ENCODE data around the gene DENND5B. TPM values are rescaled to one million over a fixed set of nuclear protein-coding genes. Genes with fewer than 3 reads are reported as not detected.
"Not testable (repeated sequence)": the region's sequence is repeated elsewhere in the genome, so short reads cannot be mapped to it uniquely, and the experiment has no call there.

The DENND5B gene
- total RNA-seq, 4 donors from 2014 or later, result 4.6 to 6.4 (median 5.4) TPM

GRCh38 chr12:31506515-31507306, 84.2 kb downstream of the DENND5B start:
- DNase-seq (ENCODE audit: low spot score in 2 of 2), result no peak
- TF ChIP-seq POLR2A (IDR thresholded peaks at IDR 0.05) (no peak), CTCF (IDR thresholded peaks at IDR 0.05) (no peak)
- intact Hi-C loops (cut with DNase I; ENCODE audit: low total_unique reads), result no loop called here
- no peak overlapping the region for H3K4me3 ChIP-seq (ENCODE audit: low read depth, poor library complexity, severe bottlenecking)
- WGBS, 2 donors, result 90 to 91% methylated on average over 9 of the region's 9 CpGs

GRCh38 chr12:31504625-31505222, 86.2 kb downstream of the DENND5B start:
- WGBS, 2 donors, result 93% methylated on average over 7 of the region's 7 CpGs
- DNase-seq (ENCODE audit: low spot score in 2 of 2), result no peak
- no peak overlapping the region for H3K4me3 ChIP-seq (ENCODE audit: low read depth, poor library complexity, severe bottlenecking)
- TF ChIP-seq CTCF (IDR thresholded peaks at IDR 0.05) (no peak), POLR2A (IDR thresholded peaks at IDR 0.05) (no peak)
- intact Hi-C loops (cut with DNase I; ENCODE audit: low total_unique reads), result no loop called here

- DNase-seq (ENCODE audit: low spot score in 2 of 2); H3K4me3 ChIP-seq (ENCODE audit: low read depth, poor library complexity, severe bottlenecking); intact Hi-C loops (cut with DNase I; ENCODE audit: low total_unique reads): not testable (repeated sequence)
- WGBS, 2 donors, result 91 to 95% methylated on average over 3 of the region's 3 CpGs
Measured at GRCh38 chr12:31501014-31501413, 89.9 kb downstream of the DENND5B start.

GRCh38 chr12:31499567-31499966, 91.4 kb downstream of the DENND5B start:
- intact Hi-C loops (cut with DNase I; ENCODE audit: low total_unique reads), result no loop called here
- TF ChIP-seq POLR2A (IDR thresholded peaks at IDR 0.05) (no peak), CTCF (IDR thresholded peaks at IDR 0.05) (no peak)
- no peak overlapping the region for H3K4me3 ChIP-seq (ENCODE audit: low read depth, poor library complexity, severe bottlenecking)
- 61 to 64% methylated on average over 2 of the region's 2 CpGs for WGBS, 2 donors
- no peak for DNase-seq (ENCODE audit: low spot score in 2 of 2)

- TF ChIP-seq CTCF (IDR thresholded peaks at IDR 0.05) (no peak), POLR2A (IDR thresholded peaks at IDR 0.05) (no peak)
- intact Hi-C loops (cut with DNase I; ENCODE audit: low total_unique reads), result no loop called here
- H3K4me3 ChIP-seq (ENCODE audit: low read depth, poor library complexity, severe bottlenecking), result no peak overlapping the region
- no peak for DNase-seq (ENCODE audit: low spot score in 2 of 2)
- 92 to 93% methylated on average over 4 of the region's 4 CpGs for WGBS, 2 donors
Measured at GRCh38 chr12:31498424-31498823, 92.5 kb downstream of the DENND5B start.

- no peak for DNase-seq (ENCODE audit: low spot score in 2 of 2)
- TF ChIP-seq POLR2A (IDR thresholded peaks at IDR 0.05), result no peak
- TF ChIP-seq CTCF (IDR thresholded peaks at IDR 0.05), result no peak
- H3K4me3 ChIP-seq (ENCODE audit: low read depth, poor library complexity, severe bottlenecking), result no peak overlapping the region
- intact Hi-C loops (cut with DNase I; ENCODE audit: low total_unique reads), result no loop called here
Measured at GRCh38 chr12:31496257-31496656, 94.7 kb downstream of the DENND5B start.

Measured in lower leg skin (tissue), 4 donors.